ENCODE data around the gene C22orf39.

C22orf39 gene

GRCh38 chr22:19429950-19430889, 17.3 kb downstream of the C22orf39 start:
- DNase-seq (ENCODE audit: low read depth), result no peak

GRCh38 chr22:19424186-19424500, 23.4 kb downstream of the C22orf39 start:
- no peak for DNase-seq (ENCODE audit: low read depth)

GRCh38 chr22:19422440-19423301, 24.8 kb downstream of the C22orf39 start:
- no peak for DNase-seq (ENCODE audit: low read depth)

GRCh38 chr22:19420321-19420720, 27.2 kb downstream of the C22orf39 start:
- DNase-seq (ENCODE audit: low read depth), result no peak

GRCh38 chr22:19419464-19420178, 27.9 kb downstream of the C22orf39 start:
- no peak for DNase-seq (ENCODE audit: low read depth)

GRCh38 chr22:19419086-19419463, 28.4 kb downstream of the C22orf39 start:
- no peak for DNase-seq (ENCODE audit: low read depth)

GRCh38 chr22:19412923-19413322, 34.6 kb downstream of the C22orf39 start:
- DNase-seq (ENCODE audit: low read depth), result no peak

GRCh38 chr22:19412478-19412877, 35.0 kb downstream of the C22orf39 start:
- DNase-seq (ENCODE audit: low read depth), result no peak

- no peak for DNase-seq (ENCODE audit: low read depth)
These were observed 35.8 kb downstream of the C22orf39 start for GRCh38 chr22:19411690-19412045.

GRCh38 chr22:19410941-19411689, 36.4 kb downstream of the C22orf39 start:
- DNase-seq (ENCODE audit: low read depth), result no peak

GRCh38 chr22:19407649-19408606, 39.6 kb downstream of the C22orf39 start:
- DNase-seq (ENCODE audit: low read depth), result no peak

GRCh38 chr22:19406846-19407245, 40.7 kb downstream of the C22orf39 start:
- DNase-seq (ENCODE audit: low read depth), result no peak

GRCh38 chr22:19406281-19406811, 41.2 kb downstream of the C22orf39 start:
- no peak for DNase-seq (ENCODE audit: low read depth)

- no peak for DNase-seq (ENCODE audit: low read depth)
These were observed 41.9 kb downstream of the C22orf39 start for GRCh38 chr22:19405652-19406051.

- no peak for DNase-seq (ENCODE audit: low read depth)
These were observed 42.4 kb downstream of the C22orf39 start for GRCh38 chr22:19405133-19405532.

- no peak for DNase-seq (ENCODE audit: low read depth)
These were observed 42.8 kb downstream of the C22orf39 start for GRCh38 chr22:19404676-19405075.

GRCh38 chr22:19402642-19403191, 44.8 kb downstream of the C22orf39 start:
- no peak for DNase-seq (ENCODE audit: low read depth)

- DNase-seq (ENCODE audit: low read depth), result no peak
These were observed 46.0 kb downstream of the C22orf39 start for GRCh38 chr22:19401483-19401882.

GRCh38 chr22:19400881-19401280, 46.6 kb downstream of the C22orf39 start:
- DNase-seq (ENCODE audit: low read depth), result no peak

- DNase-seq (ENCODE audit: low read depth), result no peak
These were observed 48.9 kb downstream of the C22orf39 start for GRCh38 chr22:19398652-19399051.
